Measurements from ENCODE around the gene SHOX. TPM values are rescaled to one million over a fixed set of nuclear protein-coding genes. Genes with fewer than 3 reads are reported as not detected.

Gene SHOX
- total RNA-seq, 4 donors from 2014 or later: 0.29 to 2.8 (median 0.89) TPM

- intact Hi-C loops (cut with DNase I; ENCODE audit: low total_unique reads): no loop called here
- peak overlapping the region in 2 of 4 donors; percentile 9 to 44 for H3K4me3 ChIP-seq
- ATAC-seq: no peak
These were observed 6.5 kb downstream of the SHOX start for GRCh38 chrX:636981-637659.

GRCh38 chrX:637660-638481 is 7.3 kb downstream of the SHOX start:
- intact Hi-C loops (cut with DNase I; ENCODE audit: low total_unique reads): no loop called here
- Histone ChIP-seq H3K27ac (no peak overlapping the region), H3K4me3 (peak overlapping the region in 2 of 4 donors; percentile 9 to 44), H3K36me3 (no peaks in the 10 kb centered on the region), H3K4me1 (no peaks in the 10 kb centered on the region), H3K27me3 (peaks cover 25 to 76% (median 70%) of the 10 kb centered on the region in 3 donors), H3K9me3 (no peaks in the 10 kb centered on the region)
- TF ChIP-seq CTCF (IDR thresholded peaks at IDR 0.05 in 4 of 5, conservative IDR thresholded peaks at IDR 0.05 in 1 of 5) (no peak), POLR2A (IDR thresholded peaks at IDR 0.05) (no peak)
- ATAC-seq (peak in 1 of 2 donors; percentile 30), DNase-seq (no peak)
- in situ Hi-C loops (cut with MboI; ENCODE audit: low sequenced_read_pairs in 4 of 4): no loop called here

More at GRCh38 chrX:636981-637659, 6.5 kb downstream of the SHOX start:
- no peak overlapping the region for H3K27ac ChIP-seq
- no peaks in the 10 kb centered on the region for H3K4me1 ChIP-seq
- in situ Hi-C loops (cut with MboI; ENCODE audit: low sequenced_read_pairs in 4 of 4): no loop called here
- H3K9me3 ChIP-seq: no peaks in the 10 kb centered on the region
- no peak for DNase-seq
- no peaks in the 10 kb centered on the region for H3K36me3 ChIP-seq
- no peak for TF ChIP-seq CTCF (IDR thresholded peaks at IDR 0.05 in 4 of 5, conservative IDR thresholded peaks at IDR 0.05 in 1 of 5)
- no peak for TF ChIP-seq POLR2A (IDR thresholded peaks at IDR 0.05)
- H3K27me3 ChIP-seq: peaks cover 28 to 78% (median 76%) of the 10 kb centered on the region in 3 donors

GRCh38 chrX:638482-639131 is 8.0 kb downstream of the SHOX start:
- no peak for DNase-seq
- Histone ChIP-seq H3K4me3 (no peak overlapping the region), H3K27me3 (peaks cover 21 to 71% (median 64%) of the 10 kb centered on the region in 3 donors), H3K4me1 (no peaks in the 10 kb centered on the region), H3K27ac (no peak overlapping the region), H3K36me3 (no peaks in the 10 kb centered on the region), H3K9me3 (no peaks in the 10 kb centered on the region)
- no peak for ATAC-seq
- intact Hi-C loops (cut with DNase I; ENCODE audit: low total_unique reads): no loop called here
- in situ Hi-C loops (cut with MboI; ENCODE audit: low sequenced_read_pairs in 4 of 4): no loop called here
- no peak for TF ChIP-seq POLR2A (IDR thresholded peaks at IDR 0.05)
- no peak for TF ChIP-seq CTCF (IDR thresholded peaks at IDR 0.05 in 4 of 5, conservative IDR thresholded peaks at IDR 0.05 in 1 of 5)

GRCh38 chrX:639151-639550 is 8.6 kb downstream of the SHOX start:
- no peak overlapping the region for H3K4me3 ChIP-seq
- no peak for TF ChIP-seq CTCF (IDR thresholded peaks at IDR 0.05 in 4 of 5, conservative IDR thresholded peaks at IDR 0.05 in 1 of 5)
- ATAC-seq: no peak
- intact Hi-C loops (cut with DNase I; ENCODE audit: low total_unique reads) (no loop called here), in situ Hi-C loops (cut with MboI; ENCODE audit: low sequenced_read_pairs in 4 of 4) (no loop called here)
- peaks cover 15 to 69% (median 63%) of the 10 kb centered on the region in 3 donors for H3K27me3 ChIP-seq
- no peaks in the 10 kb centered on the region for H3K9me3 ChIP-seq
- H3K27ac ChIP-seq: no peak overlapping the region
- no peaks in the 10 kb centered on the region for H3K36me3 ChIP-seq
- H3K4me1 ChIP-seq: no peaks in the 10 kb centered on the region
- no peak for DNase-seq

Measured in gastrocnemius medialis (tissue), 4 donors.